Measurements from ENCODE around the gene UNC5C. TPM values are rescaled to one million over a fixed set of nuclear protein-coding genes. Genes with fewer than 3 reads are reported as not detected.

Gene UNC5C
- total RNA-seq, 8 experiments from 2014 or later, result 0.13 to 12.7 (median 3.5) TPM

DNA sequence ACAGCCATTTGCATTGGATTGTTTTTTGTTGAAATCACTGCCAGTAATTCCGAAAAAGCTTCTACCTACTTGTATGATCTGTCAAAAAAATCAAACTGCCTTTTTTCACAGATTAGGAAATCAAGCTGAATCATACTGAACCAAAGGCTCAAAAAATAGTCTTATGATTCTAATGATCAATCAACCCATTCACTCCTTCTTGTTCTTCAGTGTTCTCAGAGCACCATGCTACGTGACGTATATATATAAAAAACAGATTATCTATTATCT, 187.1 kb downstream of the UNC5C start:
- in situ Hi-C loops (cut with MboI; ENCODE audit: low pct_unique_long_range_greater_than_20kb in 2 of 9, low sequenced_read_pairs in 9 of 9, unreplicated experiment in 9 of 9), result no loop called here
- no peak for ATAC-seq (replicated peaks in 6 of 8)
- Histone ChIP-seq H3K4me3 (no peak overlapping the region), H3K27ac (no peak overlapping the region), H3K4me1 (replicated peaks in 1 of 2) (peaks cover 0 to 3% of the 10 kb centered on the region in 2 donors)
- 17 to 100% (median 90%) methylated on average over 1 to 3 of the region's 3 CpGs; no CpG with 5 or more reads in 1 of the 10 experiments for WGBS, 10 experiments

DNA sequence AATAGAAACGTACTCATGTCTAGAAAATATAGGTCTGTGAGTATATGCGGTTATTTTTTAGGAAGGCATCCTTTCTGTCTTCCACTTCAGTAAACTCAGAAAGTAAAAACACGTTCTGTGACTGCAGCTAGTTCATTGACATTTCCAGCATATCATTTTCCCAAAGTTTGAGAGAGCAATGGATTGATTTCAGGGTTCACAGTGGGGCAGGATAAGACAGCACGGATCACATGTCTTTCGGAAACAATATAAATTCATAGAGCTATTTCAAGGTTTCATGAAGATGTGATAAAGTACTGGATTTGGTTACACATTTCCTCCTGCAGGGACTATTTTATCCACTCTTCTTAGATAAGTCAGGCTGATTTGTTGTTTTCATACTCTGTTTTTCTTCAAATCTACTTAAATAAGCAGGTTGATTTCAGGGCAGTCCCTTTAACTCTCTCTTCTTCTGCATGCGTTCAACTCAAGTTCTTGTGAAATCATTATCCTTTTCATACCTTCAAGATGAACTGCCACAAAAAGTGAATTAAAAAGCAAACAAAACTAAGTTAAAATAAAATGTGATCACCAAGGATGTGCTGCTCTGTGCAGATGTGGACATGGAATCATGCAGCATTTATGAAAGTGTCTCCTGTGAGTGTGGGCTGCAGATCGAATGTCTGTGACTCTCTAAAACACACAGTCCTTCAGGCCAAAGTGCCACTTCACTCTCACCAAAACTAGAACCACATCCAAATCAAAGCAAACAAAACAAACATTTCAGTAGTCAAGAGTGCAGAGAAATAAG, 187.7 kb downstream of the UNC5C start:
- in situ Hi-C loops (cut with MboI; ENCODE audit: low pct_unique_long_range_greater_than_20kb in 2 of 9, low sequenced_read_pairs in 9 of 9, unreplicated experiment in 9 of 9), result no loop called here
- WGBS, 10 experiments, result 9 to 91% (median 80%) methylated on average over 1 to 7 of the region's 7 CpGs
- Histone ChIP-seq H3K27ac (no peak overlapping the region), H3K4me3 (no peak overlapping the region), H3K4me1 (replicated peaks in 1 of 2) (peaks cover 0 to 3% of the 10 kb centered on the region in 2 donors)
- ATAC-seq (replicated peaks in 6 of 8), result no peak

DNA sequence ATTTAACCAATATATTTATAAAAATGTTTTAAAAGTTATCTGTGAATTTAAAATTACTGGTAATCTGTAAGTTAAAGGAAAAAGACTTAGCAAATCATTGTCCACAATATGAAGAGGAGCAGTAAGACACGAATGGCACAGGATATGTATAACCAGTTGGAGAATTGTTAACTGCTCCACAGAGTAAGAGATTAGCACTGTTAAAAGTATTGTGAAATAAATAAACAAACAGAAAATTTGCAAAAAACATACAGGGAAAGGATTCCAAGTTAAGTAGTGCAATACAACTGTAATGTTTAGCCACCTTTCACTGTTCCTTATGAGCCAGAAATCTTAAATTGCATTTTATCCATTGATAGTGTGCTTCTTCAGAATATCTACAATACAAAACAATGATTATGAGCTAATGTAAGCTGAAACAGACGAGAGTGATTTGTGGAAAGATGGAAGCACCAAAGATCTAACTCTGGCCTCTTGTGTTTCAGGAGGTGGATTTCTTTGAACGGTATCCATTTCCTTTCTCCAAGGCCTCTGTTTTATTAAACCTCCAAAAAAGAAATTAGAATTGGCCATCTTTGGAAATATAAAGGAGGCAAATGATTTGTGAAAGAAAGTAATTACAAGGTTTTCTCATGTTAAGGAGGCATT, 188.4 kb downstream of the UNC5C start:
- H3K4me1 ChIP-seq (replicated peaks in 1 of 2), result peaks cover 0 to 3% of the 10 kb centered on the region in 2 donors
- 7 to 100% (median 77%) methylated on average over 1 to 3 of the region's 3 CpGs; no CpG with 5 or more reads in 1 of the 10 experiments for WGBS, 10 experiments
- in situ Hi-C loops (cut with MboI; ENCODE audit: low pct_unique_long_range_greater_than_20kb in 2 of 9, low sequenced_read_pairs in 9 of 9, unreplicated experiment in 9 of 9), result no loop called here
- no peak overlapping the region for H3K4me3 ChIP-seq
- no peak overlapping the region for H3K27ac ChIP-seq
- no peak for ATAC-seq (replicated peaks in 6 of 8)

DNA sequence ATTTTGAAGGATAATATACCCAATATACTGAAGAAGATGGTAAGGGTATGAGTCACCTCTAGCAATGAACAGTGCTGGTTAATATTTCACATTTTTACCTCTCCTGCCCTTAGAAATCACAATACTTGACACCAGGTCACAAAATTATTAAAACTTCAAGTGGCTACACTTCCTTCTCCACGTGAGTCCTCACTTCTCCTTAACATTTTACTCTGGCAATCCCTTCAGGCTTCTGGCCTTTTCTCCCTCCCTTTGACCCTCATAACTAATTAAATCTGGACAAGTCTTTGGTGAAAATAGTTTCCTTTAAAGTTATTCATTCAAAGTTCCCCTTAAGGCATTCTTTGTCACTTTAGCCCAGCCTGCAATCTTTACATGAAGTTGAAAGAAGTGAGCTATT, 190.4 kb downstream of the UNC5C start:
- 0 to 54% (median 14%) methylated on average over 1 of the region's 1 CpG; no CpG with 5 or more reads in 3 of the 10 experiments for WGBS, 10 experiments
- in situ Hi-C loops (cut with MboI; ENCODE audit: low pct_unique_long_range_greater_than_20kb in 2 of 9, low sequenced_read_pairs in 9 of 9, unreplicated experiment in 9 of 9), result no loop called here
- no peak for ATAC-seq (replicated peaks in 6 of 8)
- Histone ChIP-seq H3K4me3 (no peak overlapping the region), H3K4me1 (replicated peaks in 1 of 2) (peaks cover 0 to 3% of the 10 kb centered on the region in 2 donors), H3K27ac (no peak overlapping the region)

DNA sequence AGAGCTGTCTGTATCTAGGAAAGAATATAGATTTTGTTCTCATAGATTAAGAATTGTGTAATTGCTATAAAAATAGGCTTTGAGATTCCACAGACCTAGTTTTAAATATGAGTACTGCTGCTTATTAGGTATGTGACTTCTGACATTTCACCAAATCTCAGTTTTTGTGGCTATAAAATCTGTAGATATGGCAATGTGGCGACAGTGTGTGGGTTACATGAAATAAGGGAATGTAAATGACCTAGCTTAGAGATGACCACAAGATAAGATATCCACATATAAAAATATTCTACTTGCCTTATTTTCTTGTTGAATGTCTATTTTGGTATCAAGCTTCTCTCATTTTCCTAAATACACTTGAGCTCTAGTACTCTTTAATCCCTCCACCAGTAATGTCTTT, 193.8 kb downstream of the UNC5C start:
- H3K27ac ChIP-seq, result no peak overlapping the region
- H3K4me3 ChIP-seq, result no peak overlapping the region
- in situ Hi-C loops (cut with MboI; ENCODE audit: low pct_unique_long_range_greater_than_20kb in 2 of 9, low sequenced_read_pairs in 9 of 9, unreplicated experiment in 9 of 9), result no loop called here
- no peaks in the 10 kb centered on the region for H3K4me1 ChIP-seq (replicated peaks in 1 of 2)
- WGBS, 10 experiments, result 0 to 100% (median 100%) methylated on average over 1 of the region's 1 CpG; no CpG with 5 or more reads in 3 of the 10 experiments
- ATAC-seq (replicated peaks in 6 of 8), result no peak

DNA sequence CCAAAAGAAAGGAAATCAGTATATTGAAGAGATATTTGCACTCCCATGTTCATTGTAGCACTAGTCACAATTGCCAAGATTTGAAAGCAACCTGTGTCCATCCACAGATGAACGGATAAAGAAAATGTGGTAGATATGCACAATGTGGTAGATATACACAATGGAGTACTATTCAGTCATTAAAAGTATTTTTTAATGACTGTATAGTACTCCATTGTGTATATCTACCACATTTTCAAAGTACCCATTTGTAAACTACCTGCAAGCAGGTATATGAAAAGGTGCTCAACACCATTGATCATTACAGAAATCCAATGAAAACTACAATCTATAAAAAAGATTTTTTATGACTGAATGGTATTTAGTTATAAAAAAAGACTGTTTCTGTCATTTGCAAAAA, 200.4 kb downstream of the UNC5C start:
- in situ Hi-C loops (cut with MboI; ENCODE audit: low pct_unique_long_range_greater_than_20kb in 2 of 9, low sequenced_read_pairs in 9 of 9, unreplicated experiment in 9 of 9), result no loop called here
- H3K4me1 ChIP-seq (replicated peaks in 1 of 2), result no peaks in the 10 kb centered on the region
- H3K27ac ChIP-seq, result no peak overlapping the region
- ATAC-seq (replicated peaks in 6 of 8), result no peak
- 9 to 100% (median 100%) methylated on average over 1 of the region's 1 CpG; no CpG with 5 or more reads in 5 of the 10 experiments for WGBS, 10 experiments
- H3K4me3 ChIP-seq, result no peak overlapping the region

- ATAC-seq (replicated peaks in 6 of 8), result no peak
- H3K27ac ChIP-seq, result no peak overlapping the region
- H3K4me1 ChIP-seq (replicated peaks in 1 of 2), result no peaks in the 10 kb centered on the region
- H3K4me3 ChIP-seq, result no peak overlapping the region
- in situ Hi-C loops (cut with MboI; ENCODE audit: low pct_unique_long_range_greater_than_20kb in 2 of 9, low sequenced_read_pairs in 9 of 9, unreplicated experiment in 9 of 9), result no loop called here
- WGBS, 10 experiments, result 0 to 100% (median 100%) methylated on average over 1 of the region's 1 CpG; no CpG with 5 or more reads in 2 of the 10 experiments
These were observed 205.5 kb downstream of the UNC5C start for GRCh38 chr4:95343235-95343634.

- H3K4me1 ChIP-seq (replicated peaks in 1 of 2), result no peaks in the 10 kb centered on the region
- ATAC-seq (replicated peaks in 6 of 8), result no peak
- no peak overlapping the region for H3K4me3 ChIP-seq
- in situ Hi-C loops (cut with MboI; ENCODE audit: low pct_unique_long_range_greater_than_20kb in 2 of 9, low sequenced_read_pairs in 9 of 9, unreplicated experiment in 9 of 9), result no loop called here
- no peak overlapping the region for H3K27ac ChIP-seq
These were observed 208.6 kb downstream of the UNC5C start for GRCh38 chr4:95340191-95340590.

- in situ Hi-C loops (cut with MboI; ENCODE audit: low pct_unique_long_range_greater_than_20kb in 2 of 9, low sequenced_read_pairs in 9 of 9, unreplicated experiment in 9 of 9), result no loop called here
- WGBS, 10 experiments, result 0 to 100% (median 20%) methylated on average over 1 of the region's 1 CpG; no CpG with 5 or more reads in 3 of the 10 experiments
- Histone ChIP-seq H3K4me1 (replicated peaks in 1 of 2) (no peaks in the 10 kb centered on the region), H3K27ac (no peak overlapping the region), H3K4me3 (no peak overlapping the region)
- ATAC-seq (replicated peaks in 6 of 8), result peak in 2 of 8 experiments; percentile 69 to 86
These were observed 223.1 kb downstream of the UNC5C start for GRCh38 chr4:95325665-95326064.

DNA sequence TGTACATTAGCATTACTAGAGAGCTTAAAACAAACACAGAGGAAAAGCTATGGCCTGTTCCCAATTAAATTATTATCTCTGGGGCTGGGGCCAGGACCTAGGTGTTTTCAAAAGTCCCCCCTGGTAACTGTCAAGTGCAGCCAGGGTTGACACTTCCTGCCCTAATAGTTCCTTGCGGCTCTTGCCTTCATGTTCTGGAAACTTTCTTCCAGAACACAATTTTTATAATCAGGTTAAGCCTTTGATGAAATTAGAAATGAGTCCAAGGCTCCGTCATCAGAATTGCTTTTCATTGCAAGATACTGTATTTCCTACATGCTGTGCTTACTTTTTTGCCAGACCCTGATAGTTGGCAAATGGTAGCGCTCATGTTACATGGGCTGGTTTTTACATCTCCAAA, 229.6 kb downstream of the UNC5C start:
- ATAC-seq (replicated peaks in 6 of 8), result no peak
- no peak overlapping the region for H3K27ac ChIP-seq
- no peak overlapping the region for H3K4me3 ChIP-seq
- in situ Hi-C loops (cut with MboI; ENCODE audit: low pct_unique_long_range_greater_than_20kb in 2 of 9, low sequenced_read_pairs in 9 of 9, unreplicated experiment in 9 of 9), result no loop called here
- 8 to 100% (median 94%) methylated on average over 1 to 3 of the region's 3 CpGs; no CpG with 5 or more reads in 1 of the 10 experiments for WGBS, 10 experiments
- H3K4me1 ChIP-seq (replicated peaks in 1 of 2), result peaks cover 9 to 27% of the 10 kb centered on the region in 2 donors

- H3K4me1 ChIP-seq (replicated peaks in 1 of 2), result peaks cover 9 to 27% of the 10 kb centered on the region in 2 donors
- no peak overlapping the region for H3K4me3 ChIP-seq
- no peak overlapping the region for H3K27ac ChIP-seq
- ATAC-seq (replicated peaks in 6 of 8), result peak in 2 of 8 experiments; percentile 12 to 17
- 0 to 100% (median 80%) methylated on average over 1 of the region's 1 CpG; no CpG with 5 or more reads in 5 of the 10 experiments for WGBS, 10 experiments
- in situ Hi-C loops (cut with MboI; ENCODE audit: low pct_unique_long_range_greater_than_20kb in 2 of 9, low sequenced_read_pairs in 9 of 9, unreplicated experiment in 9 of 9), result no loop called here
These were observed 230.3 kb downstream of the UNC5C start for GRCh38 chr4:95318483-95318882.

DNA sequence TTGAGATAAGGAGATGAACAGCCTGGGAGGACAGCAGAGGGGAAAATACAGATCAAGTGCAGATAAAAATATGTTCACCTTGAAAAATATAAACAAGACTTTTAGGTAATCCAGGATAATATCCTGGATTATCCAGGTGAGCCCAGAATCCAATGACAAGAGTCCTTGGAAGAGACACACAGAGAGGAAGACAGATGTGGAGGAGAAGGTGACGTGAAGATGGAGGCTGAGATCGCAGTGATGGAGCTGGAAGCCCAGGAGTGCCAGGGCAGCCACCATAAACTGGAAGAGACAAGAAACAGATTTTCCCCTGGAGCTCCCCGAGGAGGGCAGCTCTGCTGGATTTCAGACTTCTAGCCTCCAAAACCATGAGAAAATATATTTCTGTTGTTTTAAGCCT, 230.7 kb downstream of the UNC5C start:
- WGBS, 10 experiments, result 0 to 100% (median 76%) methylated on average over 1 to 3 of the region's 3 CpGs; no CpG with 5 or more reads in 2 of the 10 experiments
- Histone ChIP-seq H3K27ac (peak overlapping the region in 1 of 2 donors; percentile 51), H3K4me1 (replicated peaks in 1 of 2) (peaks cover 9 to 27% of the 10 kb centered on the region in 2 donors), H3K4me3 (no peak overlapping the region)
- in situ Hi-C loops (cut with MboI; ENCODE audit: low pct_unique_long_range_greater_than_20kb in 2 of 9, low sequenced_read_pairs in 9 of 9, unreplicated experiment in 9 of 9), result no loop called here
- ATAC-seq (replicated peaks in 6 of 8), result no peak

- Histone ChIP-seq H3K4me3 (no peak overlapping the region), H3K4me1 (replicated peaks in 1 of 2) (peaks cover 9 to 27% of the 10 kb centered on the region in 2 donors), H3K27ac (peak overlapping the region; percentile 50 to 51)
- WGBS, 10 experiments, result 0 to 77% (median 19%) methylated on average over 3 to 10 of the region's 10 CpGs
- peak in 5 of 8 experiments; percentile 74 to 91 (median 88) for ATAC-seq (replicated peaks in 6 of 8)
- in situ Hi-C loops (cut with MboI; ENCODE audit: low pct_unique_long_range_greater_than_20kb in 2 of 9, low sequenced_read_pairs in 9 of 9, unreplicated experiment in 9 of 9), result no loop called here
These were observed 231.5 kb downstream of the UNC5C start for GRCh38 chr4:95317085-95317793.
